A549 (cell line): ENCODE data around the gene ACAA1. TPM values are rescaled to one million over a fixed set of nuclear protein-coding genes. Genes with fewer than 3 reads are reported as not detected.
A peak's percentile ranks its signal among the peaks of the same experiment; 100 is the strongest.

Source experiments
- ATAC-seq, 2 experiments: fragments of 200-7000 bp in 1 of 2; fragments of >200 bp in 1 of 2; cut with Nextera tagmentation in 1 of 2; cut with Tn5 transposase in 1 of 2; 3 replicates each; pipeline versions ENCODE4 v1.8.0 to v1.9.1; 2018 to 2020; ENCODE audit warnings: mild to moderate bottlenecking in 1 of 2, moderate library complexity in 1 of 2
- CTCF ChIA-PET: fragments of 300-600 bp; sonication (Branson Sonifier 250); formaldehyde crosslinking; extraction: SDS; loops from one replicate; lab custom pipeline; 2021; ENCODE audit warnings: antibody characterized with exemption, inconsistent platforms; lab: Yijun Ruan, JAX
- POLR2A ChIA-PET: fragments of 350-600 bp; formaldehyde crosslinking; extraction: SDS; loops from one replicate; lab custom pipeline; 2021; ENCODE audit warnings: antibody characterized with exemption, inconsistent platforms; lab: Yijun Ruan, JAX
- DNase-seq, 2 experiments: peaks; one replicate each; pipeline versions ENCODE4 v3.0.0 to v3.0.0-alpha.2; 2011 to 2016; ENCODE audit warnings: low read depth in 1 of 2, low spot score in 1 of 2
- FAIRE-seq: peaks from 2 replicates; lab custom pipeline; 2011; peaks lifted over from hg19 to GRCh38; lab: Jason Lieb, UNC
- H3K27ac ChIP-seq, 2 experiments: fragments of >200 bp; sonication (Bioruptor Twin); formaldehyde crosslinking; 3 replicates each; pipeline ENCODE4 v1.5.1; 2016 to 2017
- H3K4me1 ChIP-seq: fragments of >200 bp; sonication (Bioruptor Twin); formaldehyde crosslinking; 3 replicates; pipeline ENCODE4 v1.6.1; 2016
- H3K4me2 ChIP-seq: fragments of >200 bp; sonication (Bioruptor Twin); formaldehyde crosslinking; 3 replicates; pipeline ENCODE4 v1.6.1; 2016
- H3K4me3 ChIP-seq: fragments of >200 bp; sonication (Bioruptor Twin); formaldehyde crosslinking; 3 replicates; pipeline ENCODE4 v1.5.1; 2016
- H3K9me3 ChIP-seq: fragments of >200 bp; sonication (Bioruptor Twin); formaldehyde crosslinking; 3 replicates; pipeline ENCODE4 v1.6.1; 2016
- ATOH8 ChIP-seq: fragments of 250-450 bp; sonication (Bioruptor Pico); IDR thresholded peaks from 2 replicates; pipeline ENCODE4 v1.5.0; 2020; ENCODE audit warnings: low read depth, mild to moderate bottlenecking, moderate library complexity
- BCL3 ChIP-seq: fragments of >200 bp; sonication (Bioruptor Twin); formaldehyde crosslinking; IDR thresholded peaks from 3 replicates; pipeline ENCODE4 v1.6.1; 2016
- CBX8 ChIP-seq: fragments of 200-600 bp; sonication (generic); IDR thresholded peaks from 2 replicates; pipeline ENCODE4 v1.6.1; 2016
- CTCF ChIP-seq: fragments of >200 bp; sonication (Bioruptor Twin); formaldehyde crosslinking; IDR thresholded peaks from 3 replicates; pipeline ENCODE4 v1.5.1; 2016
- EHF ChIP-seq: fragments of 250-450 bp; sonication (Bioruptor Pico); IDR thresholded peaks from 2 replicates; pipeline ENCODE4 v1.5.0; 2020; ENCODE audit warnings: mild to moderate bottlenecking
- ELK1 ChIP-seq: fragments of 150-350 bp; IDR thresholded peaks from 2 replicates; pipeline ENCODE4 v1.6.1; 2014; ENCODE audit warnings: low read depth, mild to moderate bottlenecking, low read length
- HES2 ChIP-seq: fragments of >200 bp; sonication (Bioruptor Twin); formaldehyde crosslinking; IDR thresholded peaks from 2 replicates; pipeline ENCODE4 v1.6.1; 2016
- HMGXB4 ChIP-seq: fragments of 250-450 bp; sonication (Bioruptor Pico); IDR thresholded peaks from 2 replicates; pipeline ENCODE4 v1.5.0; 2021; ENCODE audit warnings: mild to moderate bottlenecking, moderate library complexity, borderline replicate concordance
- JUN ChIP-seq, 2 experiments: fragments of >200 bp; sonication (Bioruptor Twin); formaldehyde crosslinking; IDR thresholded peaks; 2 replicates in 1 of 2; 3 replicates in 1 of 2; pipeline ENCODE4 v1.6.1; 2016 to 2017
- JUNB ChIP-seq: fragments of >200 bp; sonication (Bioruptor Twin); formaldehyde crosslinking; IDR thresholded peaks from 2 replicates; pipeline ENCODE4 v1.6.1; 2016
- KDM1A ChIP-seq: fragments of 200-600 bp; sonication (generic); IDR thresholded peaks from 2 replicates; pipeline ENCODE4 v1.6.1; 2016; ENCODE audit warnings: low read depth, mild to moderate bottlenecking
- MAFK ChIP-seq: fragments of 450-650 bp; IDR thresholded peaks from 2 replicates; pipeline ENCODE4 v1.6.1; 2014; ENCODE audit not compliant: partially characterized antibody
- NR3C1 ChIP-seq: fragments of >200 bp; sonication (Bioruptor Twin); formaldehyde crosslinking; IDR thresholded peaks from 3 replicates; pipeline ENCODE4 v1.6.1; 2017
- PBX3 ChIP-seq: IDR thresholded peaks from 2 replicates; pipeline ENCODE4 v1.6.1; 2012
- RNF2 ChIP-seq: fragments of 200-600 bp; sonication (generic); IDR thresholded peaks from 2 replicates; pipeline ENCODE4 v1.6.1; 2016; ENCODE audit warnings: low read depth, mild to moderate bottlenecking, antibody characterized with exemption, moderate library complexity, borderline replicate concordance
- TP53 ChIP-seq: fragments of 250-450 bp; sonication (Bioruptor Pico); IDR thresholded peaks from 2 replicates; pipeline ENCODE4 v1.5.0; 2021; ENCODE audit warnings: mild to moderate bottlenecking, moderate library complexity
- ZFP36 ChIP-seq: fragments of 450-650 bp; IDR thresholded peaks from 2 replicates; pipeline ENCODE4 v1.6.1; 2014; ENCODE audit warnings: borderline replicate concordance; ENCODE audit not compliant: partially characterized antibody
- ZNF302 ChIP-seq: fragments of 250-450 bp; sonication (Bioruptor Pico); IDR thresholded peaks from 2 replicates; pipeline ENCODE4 v1.9.0; 2021; ENCODE audit warnings: inconsistent platforms, mild to moderate bottlenecking, moderate library complexity
- WGBS: methylation state at CpG from one replicate; pipeline ENCODE4 v1.1.6; 2017; ENCODE audit errors: missing lambda C conversion rate; 5-methylcytosine and 5-hydroxymethylcytosine counted together
- polyA plus RNA-seq, 4 experiments: library from polyadenylated mRNA; depleted of rRNA in 3 of 4; stranded (reverse); fragments of >200 nt; fragmentation: RNase III in 1 of 4; extraction: RNeasy Plus Mini Kit Qiagen cat#74134 plus additional on column Dnase treatment in 1 of 4; gene quantifications; 2 replicates in 3 of 4; 3 replicates in 1 of 4; pipeline ENCODE4 v1.2.3, GENCODE V29; 2011 to 2017

Gene ACAA1
- polyA plus RNA-seq, 2 of the 4 experiments (the other 2 are of a cell fraction) = 36.8 to 53.2 TPM

GRCh38 chr3:38117163-38117716 lies 19.7 kb downstream of the ACAA1 start:
- FAIRE-seq (no peak), ATAC-seq (peak; percentile 42 to 45; a peak in 5 of 6 replicates), DNase-seq (no peak)
- ChIA-PET POLR2A (interaction anchor here (2.6 kb wide), 1 partner anchor 20 kb away, joined by 12 read pairs; the partner anchor contains the start of gene ACAA1), CTCF (interaction anchor here (0.6 to 3.2 kb wide), 27 partner anchors 9 to 363 kb away, joined by 3 to 17 read pairs (median 3); partner anchors contain the start of genes ACAA1 and XYLB)
- Histone ChIP-seq H3K4me2 (no peak overlapping the region), H3K4me1 (no peaks in the 10 kb centered on the region), H3K27ac (no peak overlapping the region), H3K4me3 (no peak overlapping the region), H3K9me3 (no peaks in the 10 kb centered on the region)
- 81% methylated on average over 10 of the region's 10 CpGs for WGBS
- TF ChIP-seq CTCF (no peak), ZFP36 (no peak), KDM1A (no peak), ATOH8 (CRISPR knock-in tag) (no peak), RNF2 (no peak), JUN (IDR thresholded peaks at IDR 0.05) (no peak), ZNF302 (CRISPR knock-in tag) (no peak), JUNB (no peak), BCL3 (no peak), EHF (CRISPR knock-in tag) (no peak), MAFK (no peak), CBX8 (no peak), HES2 (no peak), ELK1 (no peak), PBX3 (no peak), TP53 (CRISPR knock-in tag) (no peak), HMGXB4 (no peak), NR3C1 (no peak)
